ENCODE results near the gene ZMIZ1.
"Not testable (repeated sequence)": the region's sequence is repeated elsewhere in the genome, so short reads cannot be mapped to it uniquely, and the experiment has no call there.

ZMIZ1 gene

DNA sequence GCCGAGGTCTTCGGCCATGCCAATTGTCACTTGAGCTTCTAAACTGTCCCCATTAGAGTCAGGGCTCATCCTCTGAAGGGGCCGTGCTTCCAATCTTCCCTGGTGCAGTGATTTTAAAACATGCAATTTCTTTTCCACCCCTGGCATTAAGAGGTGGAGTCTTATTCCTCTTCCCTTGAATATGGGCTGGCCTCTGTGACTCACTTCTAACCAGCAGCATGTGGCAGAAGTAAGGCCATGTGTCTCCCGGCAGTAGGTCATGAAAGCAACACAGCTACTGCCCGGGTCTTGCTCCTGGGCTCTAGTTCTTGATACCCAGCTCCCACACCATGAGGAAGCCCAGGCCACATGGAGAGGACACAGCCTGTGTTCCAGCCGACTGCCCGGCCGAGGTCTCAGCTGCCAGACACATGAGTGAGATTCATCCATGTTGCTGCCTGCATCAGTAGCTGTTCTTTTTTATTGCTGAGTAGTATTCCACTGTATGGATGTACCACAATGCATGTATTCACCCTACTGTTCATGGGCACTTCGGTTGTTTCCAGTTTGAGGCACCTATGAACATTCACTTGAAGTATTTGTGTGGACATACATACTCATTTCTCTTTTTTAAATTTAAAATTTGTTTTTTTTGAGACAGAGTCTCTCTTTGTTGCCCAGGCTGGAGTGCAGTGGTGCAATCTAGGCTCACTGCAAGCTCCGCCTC, 264.0 kb downstream of the ZMIZ1 start:
- not testable (repeated sequence) for H3K4me1 ChIP-seq (ENCODE audit: control insufficient read depth, low read depth, low read length); H3K27ac ChIP-seq (ENCODE audit: low read length); H3K4me3 ChIP-seq (ENCODE audit: low read length); H3K27me3 ChIP-seq (ENCODE audit: control insufficient read depth, insufficient read depth, low read length); H3K36me3 ChIP-seq (ENCODE audit: control insufficient read depth, low read depth, low read length); H3K9ac ChIP-seq (ENCODE audit: low read length); H3K9me3 ChIP-seq (ENCODE audit: control insufficient read depth, low read depth, low read length)

DNA sequence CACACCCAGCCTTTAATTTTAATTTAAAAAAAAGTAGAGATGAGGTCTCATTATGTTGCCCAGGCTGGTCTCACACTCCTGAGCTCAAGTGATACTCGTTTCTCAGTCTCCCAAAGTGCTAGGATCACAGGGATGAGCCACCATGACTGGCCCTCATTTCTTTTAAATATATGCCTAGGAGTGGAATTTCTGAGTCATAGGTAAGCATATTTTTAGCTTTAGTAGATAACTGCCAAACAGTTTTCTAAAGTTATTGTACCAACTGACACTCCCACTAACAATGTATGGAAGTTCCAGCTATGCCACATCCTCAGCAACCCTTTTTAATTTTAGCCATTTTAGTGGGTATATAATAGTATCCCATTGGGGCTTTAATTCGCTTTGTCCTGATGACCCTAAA, 264.7 kb downstream of the ZMIZ1 start:
- Histone ChIP-seq H3K27me3 (ENCODE audit: control insufficient read depth, insufficient read depth, low read length) (no peaks in the 10 kb centered on the region), H3K9ac (ENCODE audit: low read length) (no peak overlapping the region), H3K4me3 (ENCODE audit: low read length) (no peak overlapping the region), H3K36me3 (ENCODE audit: control insufficient read depth, low read depth, low read length) (no peaks in the 10 kb centered on the region), H3K27ac (ENCODE audit: low read length) (no peak overlapping the region), H3K4me1 (ENCODE audit: control insufficient read depth, low read depth, low read length) (peaks cover 10% of the 10 kb centered on the region), H3K9me3 (ENCODE audit: control insufficient read depth, low read depth, low read length) (no peaks in the 10 kb centered on the region)

- no peaks in the 10 kb centered on the region for H3K9me3 ChIP-seq (ENCODE audit: control insufficient read depth, low read depth, low read length)
- no peak overlapping the region for H3K9ac ChIP-seq (ENCODE audit: low read length)
- no peaks in the 10 kb centered on the region for H3K27me3 ChIP-seq (ENCODE audit: control insufficient read depth, insufficient read depth, low read length)
- peaks cover 10% of the 10 kb centered on the region for H3K4me1 ChIP-seq (ENCODE audit: control insufficient read depth, low read depth, low read length)
- no peak overlapping the region for H3K4me3 ChIP-seq (ENCODE audit: low read length)
- no peak overlapping the region for H3K27ac ChIP-seq (ENCODE audit: low read length)
- H3K36me3 ChIP-seq (ENCODE audit: control insufficient read depth, low read depth, low read length): no peaks in the 10 kb centered on the region
Observed at GRCh38 chr10:79334573-79334972, 265.8 kb downstream of the ZMIZ1 start.

GRCh38 chr10:79335094-79335469, 266.3 kb downstream of the ZMIZ1 start:
- Histone ChIP-seq H3K4me1 (ENCODE audit: control insufficient read depth, low read depth, low read length) (peaks cover 10% of the 10 kb centered on the region), H3K27me3 (ENCODE audit: control insufficient read depth, insufficient read depth, low read length) (no peaks in the 10 kb centered on the region), H3K27ac (ENCODE audit: low read length) (no peak overlapping the region), H3K4me3 (ENCODE audit: low read length) (no peak overlapping the region), H3K36me3 (ENCODE audit: control insufficient read depth, low read depth, low read length) (no peaks in the 10 kb centered on the region), H3K9ac (ENCODE audit: low read length) (no peak overlapping the region), H3K9me3 (ENCODE audit: control insufficient read depth, low read depth, low read length) (no peaks in the 10 kb centered on the region)

- H3K4me1 ChIP-seq (ENCODE audit: control insufficient read depth, low read depth, low read length): peaks cover 10% of the 10 kb centered on the region
- no peaks in the 10 kb centered on the region for H3K27me3 ChIP-seq (ENCODE audit: control insufficient read depth, insufficient read depth, low read length)
- no peak overlapping the region for H3K27ac ChIP-seq (ENCODE audit: low read length)
- H3K9ac ChIP-seq (ENCODE audit: low read length): no peak overlapping the region
- H3K4me3 ChIP-seq (ENCODE audit: low read length): no peak overlapping the region
- no peaks in the 10 kb centered on the region for H3K36me3 ChIP-seq (ENCODE audit: control insufficient read depth, low read depth, low read length)
- H3K9me3 ChIP-seq (ENCODE audit: control insufficient read depth, low read depth, low read length): no peaks in the 10 kb centered on the region
Observed at GRCh38 chr10:79335470-79336235, 266.9 kb downstream of the ZMIZ1 start.

DNA sequence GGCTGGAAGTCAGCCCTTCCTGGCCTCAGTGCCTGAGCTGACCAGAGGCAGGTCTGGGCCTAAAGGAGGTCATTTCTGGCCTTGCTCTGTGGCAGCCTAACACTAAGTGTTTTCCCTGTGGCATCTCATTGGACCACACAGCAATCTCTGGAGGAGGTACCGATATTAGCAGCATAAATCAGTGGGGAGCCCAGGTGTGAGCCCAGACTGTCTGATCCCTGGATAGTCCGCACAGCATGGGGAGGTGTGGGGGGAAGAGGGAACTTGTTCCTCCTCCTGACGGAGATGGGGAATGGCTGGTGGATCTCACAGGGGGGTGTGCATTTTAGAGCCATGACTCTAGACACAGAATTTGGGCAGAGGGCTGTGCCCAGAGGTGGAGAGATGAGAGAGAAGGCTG, 267.5 kb downstream of the ZMIZ1 start:
- H3K4me1 ChIP-seq (ENCODE audit: control insufficient read depth, low read depth, low read length): peaks cover 10% of the 10 kb centered on the region
- H3K9ac ChIP-seq (ENCODE audit: low read length): no peak overlapping the region
- H3K36me3 ChIP-seq (ENCODE audit: control insufficient read depth, low read depth, low read length): no peaks in the 10 kb centered on the region
- no peak overlapping the region for H3K4me3 ChIP-seq (ENCODE audit: low read length)
- H3K27me3 ChIP-seq (ENCODE audit: control insufficient read depth, insufficient read depth, low read length): no peaks in the 10 kb centered on the region
- H3K9me3 ChIP-seq (ENCODE audit: control insufficient read depth, low read depth, low read length): no peaks in the 10 kb centered on the region
- no peak overlapping the region for H3K27ac ChIP-seq (ENCODE audit: low read length)

DNA sequence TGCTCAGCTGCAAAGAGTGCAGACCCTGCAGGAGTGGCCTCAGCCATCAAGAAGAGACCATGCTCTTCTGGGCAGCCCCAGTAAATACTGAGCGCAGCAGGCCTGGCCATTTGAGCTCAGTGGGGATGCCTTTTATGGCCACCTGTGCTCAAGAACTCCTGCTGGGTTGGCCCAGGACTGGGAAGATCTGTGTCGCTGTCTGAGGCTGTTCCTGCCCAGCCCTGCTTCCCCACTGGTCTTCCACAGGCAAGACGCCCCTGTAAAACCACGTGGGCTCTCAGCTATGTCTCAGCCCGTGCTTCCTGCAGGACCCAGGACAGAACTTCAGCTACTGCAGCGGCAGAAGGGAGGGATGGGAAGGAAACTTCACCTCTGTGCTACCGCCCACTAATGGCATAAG, 268.0 kb downstream of the ZMIZ1 start:
- Histone ChIP-seq H3K4me1 (ENCODE audit: control insufficient read depth, low read depth, low read length) (peaks cover 10% of the 10 kb centered on the region), H3K27me3 (ENCODE audit: control insufficient read depth, insufficient read depth, low read length) (no peaks in the 10 kb centered on the region), H3K27ac (ENCODE audit: low read length) (no peak overlapping the region), H3K9ac (ENCODE audit: low read length) (no peak overlapping the region), H3K36me3 (ENCODE audit: control insufficient read depth, low read depth, low read length) (no peaks in the 10 kb centered on the region), H3K4me3 (ENCODE audit: low read length) (no peak overlapping the region), H3K9me3 (ENCODE audit: control insufficient read depth, low read depth, low read length) (no peaks in the 10 kb centered on the region)

DNA sequence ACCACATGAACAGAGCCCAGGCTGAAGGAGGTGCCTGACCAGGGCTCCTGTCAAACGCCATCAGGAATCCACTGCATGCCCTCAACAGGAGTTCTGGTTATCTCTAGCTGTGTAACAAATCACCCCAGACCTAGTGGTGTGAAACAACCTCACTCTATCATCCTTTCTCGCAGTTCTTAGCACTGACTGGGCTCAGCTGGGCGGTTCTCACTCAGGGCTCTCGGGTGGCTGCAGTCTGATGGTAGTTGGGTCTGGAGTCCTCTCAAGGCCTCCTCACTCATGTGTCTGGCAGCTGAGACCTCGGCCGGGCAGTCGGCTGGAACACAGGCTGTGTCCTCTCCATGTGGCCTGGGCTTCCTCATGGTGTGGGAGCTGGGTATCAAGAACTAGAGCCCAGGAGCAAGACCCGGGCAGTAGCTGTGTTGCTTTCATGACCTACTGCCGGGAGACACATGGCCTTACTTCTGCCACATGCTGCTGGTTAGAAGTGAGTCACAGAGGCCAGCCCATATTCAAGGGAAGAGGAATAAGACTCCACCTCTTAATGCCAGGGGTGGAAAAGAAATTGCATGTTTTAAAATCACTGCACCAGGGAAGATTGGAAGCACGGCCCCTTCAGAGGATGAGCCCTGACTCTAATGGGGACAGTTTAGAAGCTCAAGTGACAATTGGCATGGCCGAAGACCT, 269.2 kb downstream of the ZMIZ1 start:
- H3K4me3 ChIP-seq (ENCODE audit: low read length); H3K9me3 ChIP-seq (ENCODE audit: control insufficient read depth, low read depth, low read length); H3K27me3 ChIP-seq (ENCODE audit: control insufficient read depth, insufficient read depth, low read length); H3K27ac ChIP-seq (ENCODE audit: low read length); H3K36me3 ChIP-seq (ENCODE audit: control insufficient read depth, low read depth, low read length); H3K4me1 ChIP-seq (ENCODE audit: control insufficient read depth, low read depth, low read length); H3K9ac ChIP-seq (ENCODE audit: low read length): not testable (repeated sequence)

DNA sequence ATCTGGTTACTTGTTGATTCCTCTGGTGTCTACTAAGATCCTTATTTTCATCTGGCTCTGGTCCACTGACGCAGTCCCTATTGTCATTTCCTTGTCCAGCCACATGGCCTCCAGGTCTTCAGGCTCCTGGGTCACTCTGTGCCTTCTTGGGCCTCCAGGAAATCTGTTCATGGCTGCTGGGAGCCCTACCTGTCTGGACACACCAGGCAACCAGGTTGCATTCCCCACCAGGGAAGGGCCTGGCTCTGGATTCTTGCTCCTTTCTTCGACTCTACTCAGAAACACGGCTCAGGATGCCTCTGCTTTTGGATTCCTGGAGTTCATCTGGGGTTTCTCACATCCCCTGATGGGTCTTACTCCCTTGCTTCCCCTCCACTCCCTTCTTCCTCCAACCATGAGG, 270.5 kb downstream of the ZMIZ1 start:
- Histone ChIP-seq H3K27me3 (ENCODE audit: control insufficient read depth, insufficient read depth, low read length) (no peaks in the 10 kb centered on the region), H3K4me3 (ENCODE audit: low read length) (no peak overlapping the region), H3K9ac (ENCODE audit: low read length) (no peak overlapping the region), H3K9me3 (ENCODE audit: control insufficient read depth, low read depth, low read length) (no peaks in the 10 kb centered on the region), H3K36me3 (ENCODE audit: control insufficient read depth, low read depth, low read length) (no peaks in the 10 kb centered on the region), H3K4me1 (ENCODE audit: control insufficient read depth, low read depth, low read length) (peaks cover 10% of the 10 kb centered on the region), H3K27ac (ENCODE audit: low read length) (no peak overlapping the region)

DNA sequence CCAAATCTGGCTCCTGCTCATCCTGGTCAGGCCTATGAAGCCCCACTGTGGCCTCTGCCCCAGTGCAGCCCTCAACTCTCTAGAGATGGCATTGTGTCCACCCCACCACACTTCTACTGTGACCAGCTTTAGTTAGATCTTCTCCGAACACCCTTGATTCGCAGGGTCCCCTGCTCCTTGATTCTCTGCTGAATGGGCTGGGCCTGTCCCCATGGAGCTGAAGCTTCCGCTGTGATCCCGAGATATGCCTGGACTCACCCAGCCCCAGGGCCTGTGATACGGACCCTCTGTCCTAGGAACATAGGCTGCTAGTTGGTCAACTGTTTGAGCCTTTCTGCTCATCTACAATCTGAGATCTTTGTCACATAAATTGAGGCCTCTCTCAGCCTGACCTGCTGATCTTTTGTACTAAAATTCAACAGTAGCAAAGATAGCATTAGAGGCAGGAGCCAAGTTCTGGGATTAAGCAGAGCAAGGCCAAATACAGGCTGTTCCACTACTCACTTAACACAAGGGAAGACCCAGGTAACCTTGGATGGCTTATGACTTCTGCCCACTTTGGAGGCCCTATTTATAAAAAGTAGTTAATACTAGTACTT, 272.0 kb downstream of the ZMIZ1 start:
- Histone ChIP-seq H3K4me3 (ENCODE audit: low read length) (no peak overlapping the region), H3K27ac (ENCODE audit: low read length) (no peak overlapping the region), H3K9me3 (ENCODE audit: control insufficient read depth, low read depth, low read length) (no peaks in the 10 kb centered on the region), H3K27me3 (ENCODE audit: control insufficient read depth, insufficient read depth, low read length) (no peaks in the 10 kb centered on the region), H3K36me3 (ENCODE audit: control insufficient read depth, low read depth, low read length) (no peaks in the 10 kb centered on the region), H3K9ac (ENCODE audit: low read length) (no peak overlapping the region), H3K4me1 (ENCODE audit: control insufficient read depth, low read depth, low read length) (peaks cover 10% of the 10 kb centered on the region)

- Histone ChIP-seq H3K9ac (ENCODE audit: low read length) (no peak overlapping the region), H3K27me3 (ENCODE audit: control insufficient read depth, insufficient read depth, low read length) (no peaks in the 10 kb centered on the region), H3K27ac (ENCODE audit: low read length) (no peak overlapping the region), H3K36me3 (ENCODE audit: control insufficient read depth, low read depth, low read length) (no peaks in the 10 kb centered on the region), H3K4me1 (ENCODE audit: control insufficient read depth, low read depth, low read length) (peaks cover 8% of the 10 kb centered on the region), H3K4me3 (ENCODE audit: low read length) (no peak overlapping the region), H3K9me3 (ENCODE audit: control insufficient read depth, low read depth, low read length) (no peaks in the 10 kb centered on the region)
Observed at GRCh38 chr10:79342295-79342761, 273.6 kb downstream of the ZMIZ1 start.
